Stimulated activated naive B cell treated with anti-CD40 and anti-IgM and Interleukin-4, amounts not matched to agents 10 μg/mL and 1 μg/mL and 100 μg/mL, for 72 hours (primary cell): ENCODE measurements around the gene SLC17A9.

Experiments
- ATAC-seq, 2 donors: fragments of 150-1000 bp; cut with Tn5 transposase; replicated peaks; 2 replicates each; pipeline ENCODE4 v1.10.0; 2021; ENCODE audit warnings: moderate library complexity in 1 of 2
- DNase-seq: peaks from one replicate; pipeline ENCODE4 v3.0.0; 2021
- H3K27ac Mint-ChIP-seq: one replicate; pipeline ENCODE4 v1.8.0; 2022; ENCODE audit warnings: mild to moderate bottlenecking, mixed read lengths
- H3K27me3 Mint-ChIP-seq, 2 donors: one replicate each; pipeline ENCODE4 v1.8.0; 2022; ENCODE audit warnings: mixed read lengths in 2 of 2
- H3K36me3 Mint-ChIP-seq, 2 donors: one replicate each; pipeline ENCODE4 v1.8.0; 2022; ENCODE audit warnings: mixed read lengths in 2 of 2, mild to moderate bottlenecking in 1 of 2
- H3K4me1 Mint-ChIP-seq, 2 donors: one replicate each; pipeline ENCODE4 v1.8.0; 2022; ENCODE audit warnings: mixed read lengths in 2 of 2, mild to moderate bottlenecking in 1 of 2
- H3K4me3 Mint-ChIP-seq, 2 donors: one replicate each; pipeline ENCODE4 v1.8.0; 2022; ENCODE audit warnings: mild to moderate bottlenecking in 2 of 2, mixed read lengths in 2 of 2, moderate library complexity in 1 of 2
- H3K9me3 Mint-ChIP-seq, 2 donors: one replicate each; pipeline ENCODE4 v1.8.0; 2022; ENCODE audit warnings: mixed read lengths in 2 of 2, mild to moderate bottlenecking in 1 of 2

The SLC17A9 gene

DNA sequence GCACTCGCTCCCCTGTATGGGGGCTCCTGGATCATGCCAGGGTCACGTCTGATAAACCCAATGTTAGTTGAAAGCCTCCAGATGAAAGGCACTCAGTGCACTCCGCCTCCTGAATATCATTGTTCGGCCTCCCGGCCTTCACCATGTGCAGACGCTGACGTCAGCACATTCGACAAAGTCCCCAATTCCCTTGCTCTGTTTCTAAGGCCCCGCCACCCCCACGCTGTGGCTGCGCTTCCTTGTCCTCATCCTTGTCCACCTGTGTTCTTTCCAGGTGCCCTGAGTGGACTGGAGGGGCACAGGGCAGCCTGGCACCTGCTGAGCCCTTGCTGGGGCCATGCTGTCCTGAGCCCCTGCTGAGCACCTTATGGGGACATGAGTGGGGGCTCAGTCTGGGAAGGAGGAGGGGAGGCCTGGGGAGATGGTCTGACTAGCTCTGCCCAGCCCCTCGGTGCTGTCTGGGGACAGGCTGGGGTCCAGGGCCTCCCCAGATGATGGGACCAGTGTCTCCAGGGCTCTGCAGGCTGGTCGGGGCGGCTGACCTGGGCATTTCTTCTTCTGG, 64.1 kb downstream of the SLC17A9 start:
- H3K4me3 Mint-ChIP-seq, result no peak overlapping the region
- H3K36me3 Mint-ChIP-seq, result peaks cover 3 to 23% of the 10 kb centered on the region in 2 donors
- H3K27ac Mint-ChIP-seq, result no peak overlapping the region
- DNase-seq (no peak), ATAC-seq (no peak)
- H3K9me3 Mint-ChIP-seq, result peaks cover 17 to 18% of the 10 kb centered on the region in 2 donors
- H3K27me3 Mint-ChIP-seq, result peaks cover 81 to 86% of the 10 kb centered on the region in 2 donors
- peaks cover 6% of the 10 kb centered on the region in 2 donors for H3K4me1 Mint-ChIP-seq

DNA sequence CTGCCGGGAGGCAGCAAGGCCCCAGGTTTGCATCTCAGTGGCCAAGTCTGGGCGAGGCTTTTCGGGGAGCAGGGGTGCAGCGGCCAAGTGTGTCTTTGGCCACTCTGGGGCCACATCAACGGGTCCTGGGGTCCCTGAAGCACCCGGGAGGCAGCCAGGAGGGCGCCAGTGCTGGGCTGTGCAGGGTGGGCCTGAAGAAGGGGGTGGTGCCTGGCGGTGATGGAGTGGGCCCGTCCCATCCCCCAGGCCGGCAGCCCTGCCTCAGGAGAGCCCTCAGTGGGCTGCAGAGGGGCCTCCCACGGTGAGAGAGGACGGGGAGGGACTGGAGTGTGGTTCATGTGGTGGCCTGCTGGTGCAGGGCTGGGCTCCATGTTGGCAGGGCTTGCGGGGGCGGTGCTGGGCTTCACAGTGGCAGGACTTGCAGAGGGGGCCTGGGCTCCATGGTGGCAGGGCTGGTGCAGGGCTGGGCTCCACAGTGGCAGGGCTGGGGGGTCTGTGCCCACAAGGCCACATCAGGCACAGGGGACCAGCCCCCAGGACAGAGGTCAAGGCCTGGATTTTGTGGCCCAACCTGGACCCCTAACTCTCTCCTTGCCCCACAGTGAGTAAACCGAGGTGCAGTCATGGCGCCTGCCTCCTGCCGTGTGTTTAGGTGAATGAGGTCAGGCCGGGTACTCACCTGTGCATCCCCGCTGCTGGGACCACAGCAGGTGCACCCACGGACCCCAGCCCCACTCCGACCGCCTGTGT, 64.7 kb downstream of the SLC17A9 start:
- H3K36me3 Mint-ChIP-seq, result peaks cover 3 to 23% of the 10 kb centered on the region in 2 donors
- DNase-seq, result no peak
- ATAC-seq, result no peak
- H3K4me3 Mint-ChIP-seq, result no peak overlapping the region
- no peak overlapping the region for H3K27ac Mint-ChIP-seq
- peaks cover 86 to 92% of the 10 kb centered on the region in 2 donors for H3K27me3 Mint-ChIP-seq
- H3K4me1 Mint-ChIP-seq, result peaks cover 6% of the 10 kb centered on the region in 2 donors
- H3K9me3 Mint-ChIP-seq, result peaks cover 17 to 18% of the 10 kb centered on the region in 2 donors

DNA sequence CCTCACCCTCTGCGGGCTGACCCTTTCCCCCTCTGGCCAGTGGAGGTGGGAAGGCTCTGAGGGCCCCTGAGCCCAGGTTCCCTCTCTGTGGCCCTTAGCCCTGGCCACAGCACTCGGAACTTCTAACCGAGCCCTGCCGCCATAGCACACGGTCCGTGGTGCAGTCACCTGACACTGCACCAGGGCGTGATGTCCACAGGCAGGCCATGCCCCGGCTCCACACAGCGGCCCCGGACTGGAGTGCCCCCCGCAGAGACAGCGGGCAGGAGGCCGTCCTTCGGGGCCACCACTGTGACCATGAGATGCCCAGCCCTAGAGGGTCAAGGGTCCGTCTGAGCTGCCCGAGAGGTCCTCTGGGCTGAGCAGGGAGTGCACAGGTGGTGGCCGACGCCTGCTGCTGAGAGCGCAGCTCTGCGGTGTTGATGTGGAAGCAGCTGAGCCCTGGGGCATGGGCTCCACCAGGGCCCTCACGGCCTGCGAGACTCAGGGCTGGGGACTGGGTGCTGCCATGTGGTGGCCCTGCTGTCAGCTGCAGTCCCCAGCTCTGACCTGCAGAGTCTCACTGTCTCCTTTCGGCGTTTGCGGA, 65.4 kb downstream of the SLC17A9 start:
- H3K27me3 Mint-ChIP-seq, result peaks cover 82 to 87% of the 10 kb centered on the region in 2 donors
- H3K4me3 Mint-ChIP-seq, result no peak overlapping the region
- peaks cover 17 to 18% of the 10 kb centered on the region in 2 donors for H3K9me3 Mint-ChIP-seq
- H3K36me3 Mint-ChIP-seq, result peaks cover 3 to 23% of the 10 kb centered on the region in 2 donors
- no peak overlapping the region for H3K27ac Mint-ChIP-seq
- DNase-seq (no peak), ATAC-seq (no peak)
- H3K4me1 Mint-ChIP-seq, result peaks cover 4 to 6% of the 10 kb centered on the region in 2 donors
